Measurements from ENCODE around the gene NT5C3A. TPM values are rescaled to one million over a fixed set of nuclear protein-coding genes. Genes with fewer than 3 reads are reported as not detected.

The NT5C3A gene
- total and polyA plus RNA-seq, 2 of the 8 experiments (the other 6 are each of a cell fraction or from before 2014, with no cell fraction given) = 7.5 to 22.7 TPM

DNA sequence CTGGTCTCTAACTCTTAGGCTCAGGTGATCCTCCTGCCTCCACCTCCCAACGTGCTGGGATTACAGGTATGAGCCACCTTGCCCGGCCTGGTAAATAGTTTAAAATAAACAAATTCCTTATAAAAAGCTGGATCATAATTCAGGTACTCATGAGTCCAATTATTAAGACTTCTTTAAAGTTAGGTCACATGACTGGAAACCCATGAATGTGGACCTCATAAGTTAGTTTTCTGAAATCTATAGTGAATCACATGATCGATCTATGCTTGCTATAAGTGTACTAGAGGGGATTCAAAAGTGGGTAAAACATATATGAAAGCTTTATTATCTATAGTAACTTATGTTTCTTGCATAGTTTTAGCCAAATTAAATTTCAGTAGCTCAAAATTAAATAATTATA is 14.3 kb downstream of the NT5C3A start:
- Histone ChIP-seq H3K23ac (ENCODE audit: insufficient read length) (no peak overlapping the region), H3K56ac (replicated peaks; ENCODE audit: insufficient read length, low read depth, low read length) (no peak overlapping the region), H3K23me2 (ENCODE audit: low read depth, low read length) (no peaks in the 10 kb centered on the region), H2BK12ac (ENCODE audit: low read depth, low read length) (no peak overlapping the region), H2BK120ac (replicated peaks; ENCODE audit: low read depth, low read length) (no peak overlapping the region), H3K79me2 (ENCODE audit: control insufficient read depth in 1 of 2, insufficient read depth in 2 of 2, low read length in 2 of 2) (peaks cover 0 to 81% of the 10 kb centered on the region in 2 experiments), H4K20me1 (replicated peaks in 1 of 2; ENCODE audit: control insufficient read depth in 1 of 2, insufficient read depth in 2 of 2, low read length in 2 of 2) (peaks cover 3 to 9% of the 10 kb centered on the region in 2 experiments), H3K4me3 (ENCODE audit: extremely low read depth in 1 of 4, insufficient read depth in 2 of 4, low read depth in 3 of 4, low read length in 4 of 4) (no peak overlapping the region), H3K9me3 (ENCODE audit: insufficient read depth in 2 of 2, low read depth in 1 of 2, low read length in 1 of 2) (no peaks in the 10 kb centered on the region), H2AK5ac (ENCODE audit: low read depth, low read length) (no peak overlapping the region), H4K91ac (replicated peaks; ENCODE audit: insufficient read length, low read length) (no peak overlapping the region), H3K27me3 (replicated peaks in 1 of 4; ENCODE audit: control insufficient read depth in 3 of 4, extremely low read depth in 1 of 4, insufficient read depth in 3 of 4, low read length in 3 of 4) (no peaks in the 10 kb centered on the region), H3K4me2 (ENCODE audit: insufficient read depth in 1 of 2, low read depth in 2 of 2, low read length in 2 of 2) (no peak overlapping the region), H3K4me1 (replicated peaks in 1 of 4; ENCODE audit: control insufficient read depth in 3 of 4, insufficient read depth in 4 of 4, low read length in 3 of 4) (no peaks in the 10 kb centered on the region), H4K8ac (ENCODE audit: extremely low read depth, insufficient read depth, low read length) (no peak overlapping the region), H4K5ac (ENCODE audit: insufficient read length, low read depth, low read length) (no peak overlapping the region), H3K9ac (replicated peaks in 1 of 4; ENCODE audit: extremely low read depth in 1 of 4, low read depth in 3 of 4, low read length in 3 of 4) (no peak overlapping the region), H3K4ac (replicated peaks; ENCODE audit: insufficient read length, low read depth, low read length) (no peak overlapping the region), H3K14ac (ENCODE audit: insufficient read length) (no peak overlapping the region), H2BK5ac (ENCODE audit: low read depth, low read length) (no peak overlapping the region), H2AFZ (ENCODE audit: low read length) (no peak overlapping the region), H3K18ac (ENCODE audit: extremely low read depth, low read length) (no peak overlapping the region), H2BK20ac (ENCODE audit: low read length) (no peak overlapping the region), H3K27ac (ENCODE audit: low read depth, low read length) (no peak overlapping the region), H3K79me1 (ENCODE audit: low read depth, low read length) (no peaks in the 10 kb centered on the region; the same call in 1 of the 2 replicates), H2BK15ac (ENCODE audit: low read length) (no peak overlapping the region), H3K36me3 (ENCODE audit: control insufficient read depth in 2 of 4, insufficient read depth in 4 of 4, low read length in 3 of 4) (no peaks in the 10 kb centered on the region)
- no peak for TF ChIP-seq TBP (IDR thresholded peaks at IDR 0.05; ENCODE audit: low read depth, low read length)
- no peak for TF ChIP-seq CBX8 (IDR thresholded peaks at IDR 0.05; ENCODE audit: borderline replicate concordance, low read depth, low read length)
- TF ChIP-seq, protein P1, sequence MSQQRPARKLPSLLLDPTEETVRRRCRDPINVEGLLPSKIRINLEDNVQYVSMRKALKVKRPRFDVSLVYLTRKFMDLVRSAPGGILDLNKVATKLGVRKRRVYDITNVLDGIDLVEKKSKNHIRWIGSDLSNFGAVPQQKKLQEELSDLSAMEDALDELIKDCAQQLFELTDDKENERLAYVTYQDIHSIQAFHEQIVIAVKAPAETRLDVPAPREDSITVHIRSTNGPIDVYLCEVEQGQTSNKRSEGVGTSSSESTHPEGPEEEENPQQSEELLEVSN (IDR thresholded peaks at IDR 0.05) = no peak
- TF ChIP-seq CHD2 (IDR thresholded peaks at IDR 0.05; ENCODE audit: low read length) = no peak
- no peak for TF ChIP-seq GTF2F1 (IDR thresholded peaks at IDR 0.05; ENCODE audit: borderline replicate concordance, low read depth, low read length)
- TF ChIP-seq PHF8 (conservative IDR thresholded peaks at IDR 0.05; ENCODE audit: low read depth, low read length) = no peak
- no peak for TF ChIP-seq POU5F1 (IDR thresholded peaks at IDR 0.05; ENCODE audit: low read depth, low read length)
- TF ChIP-seq ZNF274 (IDR thresholded peaks at IDR 0.05; ENCODE audit: borderline replicate concordance, extremely low read depth, low read length) = no peak
- no peak for TF ChIP-seq EP300 (IDR thresholded peaks at IDR 0.05; ENCODE audit: borderline replicate concordance in 1 of 2, low read depth in 2 of 2, low read length in 2 of 2)
- ChIA-PET POLR2A (ENCODE audit: partially characterized antibody) (no interaction called here), CTCF (ENCODE audit: partially characterized antibody) (interaction anchor here (1.0 to 2.1 kb wide), 7 partner anchors 8 to 249 kb away, joined by 3 to 10 read pairs (median 4); no protein-coding TSS in a partner anchor)
- FAIRE-seq (no peak), DNase-seq (ENCODE audit: low read depth in 1 of 2, low spot score in 2 of 2) (no peak)
- WGBS, 2 experiments (ENCODE audit: extremely low coverage in 1 of 2, insufficient coverage in 1 of 2, insufficient read length in 1 of 2, insufficient replicate concordance in 2 of 2, low coverage in 1 of 2, low lambda C conversion rate in 2 of 2, missing lambda C conversion rate in 1 of 2) = 92% methylated on average over 3 of the region's 3 CpGs; no CpG with 5 or more reads in 1 of the 2 experiments

All from H1 (cell line).